HepG2 (cell line): ENCODE measurements around the gene ERO1A. TPM values are rescaled to one million over a fixed set of nuclear protein-coding genes. Genes with fewer than 3 reads are reported as not detected.
A peak's percentile ranks its signal among the peaks of the same experiment; 100 is the strongest.

Experiments used
- CSRNP1 ChIP-seq: sonication (generic); formaldehyde crosslinking; IDR thresholded peaks from 2 replicates; pipeline ENCODE4 v1.8.1; 2023; ENCODE audit warnings: mild to moderate bottlenecking, missing genetic modification reagents
- MTF2 ChIP-seq: sonication (generic); formaldehyde crosslinking; IDR thresholded peaks from 2 replicates; pipeline ENCODE4 v1.5.0; 2020; ENCODE audit warnings: missing genetic modification reagents, borderline replicate concordance
- MXD3 ChIP-seq: IDR thresholded peaks from 2 replicates; pipeline ENCODE4 v1.6.1; 2016; ENCODE audit warnings: mild to moderate bottlenecking, missing biosample characterization, missing genetic modification reagents
- NFYB ChIP-seq: sonication (generic); formaldehyde crosslinking; IDR thresholded peaks from 2 replicates; pipeline ENCODE4 v1.4.0; 2020; ENCODE audit warnings: missing genetic modification reagents
- NR2F1 ChIP-seq, 2 experiments: fragments of 450-650 bp in 1 of 2; formaldehyde crosslinking in 1 of 2; IDR thresholded peaks; 2 replicates each; pipeline versions ENCODE4 v1.5.0 to v1.6.1; 2016 to 2020; ENCODE audit warnings: mild to moderate bottlenecking in 1 of 2, missing compliant biosample characterization in 1 of 2, missing genetic modification reagents in 1 of 2, moderate library complexity in 1 of 2
- RAD21 ChIP-seq: fragments of 450-650 bp; formaldehyde crosslinking; IDR thresholded peaks from 2 replicates; pipeline ENCODE4 v1.5.0; 2020; ENCODE audit warnings: mild to moderate bottlenecking
- RARA ChIP-seq: IDR thresholded peaks from 2 replicates; pipeline ENCODE4 v1.6.1; 2016; ENCODE audit warnings: missing genetic modification reagents, missing compliant biosample characterization
- UBTF ChIP-seq: sonication (generic); formaldehyde crosslinking; IDR thresholded peaks from 2 replicates; pipeline ENCODE4 v1.4.0; 2020; ENCODE audit warnings: mild to moderate bottlenecking, missing genetic modification reagents
- ZNF280B ChIP-seq: sonication (generic); formaldehyde crosslinking; IDR thresholded peaks from 2 replicates; pipeline ENCODE4 v1.5.0; 2020; ENCODE audit warnings: missing genetic modification reagents, mild to moderate bottlenecking, borderline replicate concordance
- ZNF567 ChIP-seq: sonication (generic); formaldehyde crosslinking; IDR thresholded peaks from 2 replicates; pipeline ENCODE4 v1.8.1; 2023; ENCODE audit warnings: mild to moderate bottlenecking, missing genetic modification reagents, borderline replicate concordance
- ZNF790 ChIP-seq: sonication (generic); formaldehyde crosslinking; IDR thresholded peaks from 2 replicates; pipeline ENCODE4 v1.8.0; 2022; ENCODE audit warnings: missing genetic modification reagents, mild to moderate bottlenecking, borderline replicate concordance
- polyA plus RNA-seq, 8 experiments: library from polyadenylated mRNA; depleted of rRNA in 3 of 8; stranded (reverse) in 7 of 8; unstranded in 1 of 8; fragments of >200 nt; fragmentation: Illumina TruSeq in 4 of 8; extraction: Trizol in 4 of 8; gene quantifications; 2 replicates each; pipeline versions ENCODE4 v1.2.1 to v1.2.3, GENCODE V29; 2011 to 2016; ENCODE audit warnings: low read depth in 4 of 8, missing spikeins in 1 of 8, mixed read lengths in 1 of 8; ENCODE audit not compliant: insufficient read depth in 1 of 8
- total RNA-seq, 5 experiments: library from RNA; depleted of rRNA; stranded (reverse); fragments of >200 nt; fragmentation: Illumina TruSeq; extraction: Trizol; gene quantifications; 2 replicates each; pipeline ENCODE4 v1.2.3, GENCODE V29; 2016; ENCODE audit warnings: low read depth in 1 of 5

The ERO1A gene
- total and polyA plus RNA-seq, 2 of the 13 experiments (the other 11 are each of a cell fraction or from before 2014, with no cell fraction given), result 60.3 to 137 TPM

GRCh38 chr14:52706724-52707706 is 11.7 kb upstream of the ERO1A start, which contains the start of gene PSMC6 (continued):
- TF ChIP-seq ZNF790 (CRISPR knock-in tag), result peak; percentile 16; the same call in 1 of the 2 replicates
- no peak for TF ChIP-seq ZNF567
- peak; percentile 66; the same call in 1 of the 2 replicates for TF ChIP-seq ZNF280B (CRISPR knock-in tag)
- TF ChIP-seq RARA (CRISPR knock-in tag), result peak; percentile 28; the same call in 1 of the 2 replicates
- no peak; the same call in 1 of the 2 replicates for TF ChIP-seq UBTF (CRISPR knock-in tag)
- TF ChIP-seq MXD3 (CRISPR knock-in tag), result peak; percentile 71; the same call in 1 of the 2 replicates
- 0 out of 2 replicates have a peak, but pooled peaks have one; percentile 62 for TF ChIP-seq CSRNP1
- TF ChIP-seq NR2F1 (CRISPR knock-in tag; IDR thresholded peaks at IDR 0.05), result 0 out of 4 replicates have a peak, but pooled peaks of 1 of the 2 experiments have one; percentile 10
- TF ChIP-seq NFYB (CRISPR knock-in tag), result 0 out of 2 replicates have a peak, but pooled peaks have one; percentile 12
- no peak for TF ChIP-seq RAD21 (CRISPR knock-in tag)
- TF ChIP-seq MTF2, result no peak
